ENCODE measurements around the gene SRGAP3.

SRGAP3 gene

DNA sequence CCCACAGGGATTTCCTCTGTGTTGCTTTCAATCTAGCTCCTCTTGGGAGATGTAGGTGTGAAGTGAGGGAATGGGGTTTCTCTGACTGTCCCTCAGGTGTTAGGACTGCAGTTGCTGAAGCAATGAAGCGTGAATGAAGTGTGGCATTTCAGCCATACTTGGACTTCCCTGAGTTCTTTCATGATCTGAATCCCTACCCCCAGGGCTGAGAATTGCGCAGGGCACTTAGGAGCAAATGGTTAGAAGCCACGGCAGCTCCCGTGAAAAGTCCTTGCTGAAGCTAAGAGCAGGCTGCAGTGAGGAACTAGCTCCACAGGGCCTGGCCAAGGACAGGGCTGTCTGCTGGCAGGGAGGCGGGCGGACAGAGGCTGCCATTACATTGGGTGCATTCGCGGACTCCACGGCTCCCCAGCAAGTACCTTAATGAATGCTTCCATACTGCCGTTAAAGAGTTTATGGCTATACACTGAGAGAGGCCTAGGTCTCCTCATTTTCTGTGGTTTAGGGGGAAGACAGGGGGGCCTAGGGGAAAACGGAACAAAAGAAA, 217.1 kb downstream of the SRGAP3 start:
- in situ Hi-C loops (cut with HindIII; ENCODE audit: low sequenced_read_pairs): no loop called here

DNA sequence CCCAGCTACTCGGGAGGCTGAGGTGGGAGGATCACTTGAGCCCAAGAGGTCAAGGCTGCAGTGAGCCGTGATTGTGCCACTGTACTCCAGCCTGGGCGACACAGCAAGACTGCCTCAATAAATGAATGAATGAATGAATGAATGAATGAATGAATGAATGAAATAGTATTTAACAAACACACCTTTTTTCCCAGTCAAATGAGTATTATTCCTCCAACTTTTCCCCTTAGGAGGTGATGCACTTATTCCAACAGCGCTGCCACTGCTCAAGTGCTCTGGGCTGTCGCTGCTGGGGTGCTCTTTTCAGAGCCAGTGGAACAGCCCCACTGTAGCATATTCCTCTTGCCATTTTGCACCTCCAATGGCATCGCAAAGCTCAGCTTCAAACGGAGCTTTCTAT, 219.4 kb downstream of the SRGAP3 start:
- in situ Hi-C loops (cut with HindIII; ENCODE audit: low sequenced_read_pairs): no loop called here

DNA sequence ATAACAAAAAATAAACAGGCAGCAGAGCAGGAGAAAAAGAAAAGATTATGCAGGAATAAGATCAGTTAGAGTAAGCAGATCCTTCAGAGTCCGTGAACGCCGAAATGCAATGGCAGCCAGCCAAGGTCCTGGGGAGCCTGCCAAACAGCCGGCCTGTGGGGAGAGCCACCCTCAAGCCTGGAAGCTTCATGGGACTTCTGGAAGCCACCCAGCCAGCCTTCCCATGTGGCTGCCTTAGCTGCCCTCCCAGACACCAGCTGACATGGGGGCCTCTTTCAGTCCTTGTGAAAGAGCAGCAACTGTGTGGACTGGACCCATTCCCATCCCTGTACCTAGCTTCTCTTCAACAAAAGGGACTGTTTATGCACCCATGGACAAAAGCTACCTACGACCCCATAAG, 221.3 kb downstream of the SRGAP3 start:
- in situ Hi-C loops (cut with HindIII; ENCODE audit: low sequenced_read_pairs): no loop called here

DNA sequence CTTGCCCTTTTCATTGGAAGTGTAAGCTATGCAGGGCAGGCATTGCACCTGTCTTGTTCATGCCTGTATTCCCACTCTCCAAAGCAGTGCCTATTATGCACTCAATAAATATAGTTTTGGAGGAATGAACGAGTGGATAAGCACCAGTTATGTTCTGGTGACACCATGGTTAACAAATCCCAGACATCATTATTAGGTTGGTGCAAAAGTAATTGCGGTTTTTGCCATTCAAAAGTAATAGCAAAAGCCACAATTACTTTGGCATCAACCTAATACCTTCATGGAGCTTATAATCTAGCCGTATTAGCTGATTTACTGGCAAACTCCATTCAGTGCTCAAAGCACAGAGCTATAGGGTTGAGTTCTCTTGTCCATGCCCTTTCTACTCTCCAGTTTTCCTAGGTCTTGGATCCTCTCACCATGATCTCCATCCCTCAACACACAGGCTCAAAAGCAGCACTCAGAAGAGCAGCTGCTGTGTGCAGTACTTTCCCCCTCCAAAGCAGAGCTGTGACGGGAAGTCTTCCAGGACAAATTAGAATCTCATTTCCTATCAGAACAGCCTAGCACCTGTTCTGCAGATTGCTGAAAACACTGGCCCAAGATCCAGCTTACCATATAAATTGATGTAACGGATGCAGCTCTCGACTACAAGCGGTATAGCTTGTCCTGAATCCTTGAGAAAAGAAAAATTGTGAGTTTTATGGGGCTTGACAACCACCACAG, 223.0 kb downstream of the SRGAP3 start:
- in situ Hi-C loops (cut with HindIII; ENCODE audit: low sequenced_read_pairs): no loop called here

DNA sequence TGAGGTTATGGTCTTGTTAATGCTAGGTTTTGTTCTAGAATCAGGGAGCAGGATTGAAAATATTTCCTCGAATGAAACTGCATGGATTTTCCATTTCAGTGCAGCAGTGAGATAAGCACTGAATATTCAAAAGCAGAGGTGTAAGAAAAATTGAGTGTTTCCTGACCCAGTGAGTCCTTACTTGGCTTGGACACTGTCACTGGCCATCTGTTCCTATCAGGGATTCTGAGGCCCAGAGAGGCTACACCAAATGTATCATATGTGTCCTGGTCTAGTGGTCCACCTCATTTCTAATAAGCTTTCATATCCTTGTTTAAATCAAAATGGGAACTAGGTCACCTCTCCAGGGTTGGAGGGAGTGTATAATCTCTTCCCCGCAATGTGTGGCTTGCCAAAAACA, 225.1 kb downstream of the SRGAP3 start:
- in situ Hi-C loops (cut with HindIII; ENCODE audit: low sequenced_read_pairs): no loop called here

DNA sequence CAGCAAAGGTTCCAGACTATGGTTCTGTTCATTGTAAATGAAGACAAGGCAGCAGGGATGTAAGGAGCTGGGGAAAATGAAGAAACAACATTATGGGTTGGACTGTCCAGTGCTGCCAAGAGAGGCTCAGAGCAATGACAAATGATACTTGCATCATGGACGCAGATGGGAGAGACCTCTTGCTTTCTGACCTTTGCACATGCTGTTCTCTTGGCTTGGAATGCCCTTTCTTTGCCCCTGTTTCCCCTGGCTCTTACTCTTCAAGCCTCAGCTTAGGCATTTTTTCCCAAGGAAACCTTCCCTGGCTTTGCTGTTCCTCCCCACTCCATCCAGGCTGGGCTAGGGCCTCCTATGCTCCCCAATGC, 226.2 kb downstream of the SRGAP3 start:
- in situ Hi-C loops (cut with HindIII; ENCODE audit: low sequenced_read_pairs): no loop called here

DNA sequence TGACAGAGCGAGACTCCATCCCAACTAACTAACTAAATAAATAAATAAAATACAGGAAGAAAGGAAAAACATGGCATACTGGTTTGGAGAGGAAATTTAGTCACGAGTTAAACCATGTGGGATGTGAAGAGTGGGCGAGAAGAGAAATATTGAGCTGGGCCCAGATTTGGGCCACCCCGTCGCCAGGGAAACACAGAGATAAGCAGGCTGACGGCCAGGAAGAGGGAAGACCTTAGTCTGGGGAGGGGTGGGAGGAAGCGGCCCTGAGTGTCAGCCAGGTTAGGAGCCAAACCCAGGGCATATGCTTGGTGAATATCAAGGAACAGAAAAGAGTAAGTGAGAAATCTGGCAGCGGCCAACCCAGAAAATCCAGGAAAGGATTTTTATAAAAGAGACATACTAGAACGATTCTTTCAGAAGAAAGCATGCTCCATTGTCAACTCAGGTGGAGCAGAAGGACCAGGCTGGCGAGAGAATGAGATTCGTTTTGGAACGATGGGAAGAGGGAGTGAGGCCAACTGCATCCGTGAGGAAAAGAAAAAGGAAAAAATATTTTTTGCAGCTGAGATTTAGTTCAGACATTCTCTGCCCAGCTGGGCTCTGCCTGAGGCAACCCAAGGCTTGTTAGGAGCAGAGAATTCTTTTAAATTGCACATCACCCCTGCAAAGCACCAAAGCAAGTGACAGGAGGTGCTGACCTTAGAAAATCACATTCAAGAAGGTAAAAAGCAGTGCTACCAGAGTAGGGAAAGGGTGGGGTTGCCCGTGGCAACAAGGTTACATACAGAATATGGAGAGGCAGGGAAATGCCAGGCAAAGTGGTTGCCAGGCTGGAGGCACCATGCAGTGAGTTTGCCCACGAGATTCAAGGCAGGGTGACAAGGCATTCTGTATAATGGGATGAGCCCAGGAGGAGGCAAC, 226.9 kb downstream of the SRGAP3 start:
- in situ Hi-C loops (cut with HindIII; ENCODE audit: low sequenced_read_pairs): no loop called here

DNA sequence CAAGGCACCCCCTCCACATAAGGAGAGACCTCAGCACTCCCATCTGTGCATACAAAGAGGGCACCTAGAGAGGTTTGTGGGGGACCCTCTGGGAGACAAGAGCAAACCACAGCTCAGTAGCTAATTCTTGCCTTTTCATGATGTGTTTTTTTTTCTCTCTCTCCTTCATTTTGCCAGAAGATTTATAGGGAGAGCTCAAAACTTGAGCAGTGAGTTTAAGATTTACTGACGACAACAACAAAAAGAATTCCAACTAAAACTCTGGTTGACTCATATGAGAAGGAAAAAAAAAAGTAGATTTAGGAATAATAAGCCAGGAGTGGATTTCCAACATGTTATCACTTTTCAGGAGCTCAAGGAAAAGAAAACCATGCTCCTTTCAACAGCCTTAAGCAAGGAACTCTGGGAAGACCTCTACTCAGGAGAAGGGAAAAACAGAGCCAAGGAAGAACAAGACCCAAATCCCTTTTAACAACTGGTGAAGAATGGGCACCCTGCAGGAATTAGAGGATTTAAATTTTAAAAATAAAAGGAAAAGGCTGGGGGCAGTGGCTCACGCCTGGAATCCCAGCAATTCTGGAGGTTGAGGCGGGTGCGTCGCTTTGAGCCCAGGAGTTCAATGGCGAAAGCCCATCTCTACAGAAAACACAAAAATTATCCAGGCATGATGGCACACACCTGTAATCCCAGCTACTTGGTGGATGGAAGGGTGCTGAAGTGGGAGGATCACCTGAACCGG, 228.0 kb downstream of the SRGAP3 start:
- in situ Hi-C loops (cut with HindIII; ENCODE audit: low sequenced_read_pairs): no loop called here

DNA sequence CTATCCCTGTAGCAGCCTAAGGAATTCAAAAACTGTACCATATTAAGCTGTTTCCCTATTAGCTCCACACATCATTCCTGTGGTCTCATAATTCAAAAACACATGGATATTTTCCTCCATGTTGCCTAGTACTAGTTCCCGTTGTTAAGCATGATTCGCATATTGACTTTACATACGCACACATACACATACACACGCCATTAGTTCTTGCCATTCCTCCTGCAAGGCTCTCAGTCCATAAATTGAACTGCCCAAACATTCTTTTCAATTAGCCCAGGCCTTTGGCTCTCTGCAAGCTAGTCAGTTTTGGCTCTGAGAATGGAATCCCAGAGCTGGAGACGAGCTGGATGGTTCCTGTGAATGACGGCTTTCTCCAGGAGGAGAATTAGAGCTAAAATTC, 229.0 kb downstream of the SRGAP3 start:
- in situ Hi-C loops (cut with HindIII; ENCODE audit: low sequenced_read_pairs): no loop called here

DNA sequence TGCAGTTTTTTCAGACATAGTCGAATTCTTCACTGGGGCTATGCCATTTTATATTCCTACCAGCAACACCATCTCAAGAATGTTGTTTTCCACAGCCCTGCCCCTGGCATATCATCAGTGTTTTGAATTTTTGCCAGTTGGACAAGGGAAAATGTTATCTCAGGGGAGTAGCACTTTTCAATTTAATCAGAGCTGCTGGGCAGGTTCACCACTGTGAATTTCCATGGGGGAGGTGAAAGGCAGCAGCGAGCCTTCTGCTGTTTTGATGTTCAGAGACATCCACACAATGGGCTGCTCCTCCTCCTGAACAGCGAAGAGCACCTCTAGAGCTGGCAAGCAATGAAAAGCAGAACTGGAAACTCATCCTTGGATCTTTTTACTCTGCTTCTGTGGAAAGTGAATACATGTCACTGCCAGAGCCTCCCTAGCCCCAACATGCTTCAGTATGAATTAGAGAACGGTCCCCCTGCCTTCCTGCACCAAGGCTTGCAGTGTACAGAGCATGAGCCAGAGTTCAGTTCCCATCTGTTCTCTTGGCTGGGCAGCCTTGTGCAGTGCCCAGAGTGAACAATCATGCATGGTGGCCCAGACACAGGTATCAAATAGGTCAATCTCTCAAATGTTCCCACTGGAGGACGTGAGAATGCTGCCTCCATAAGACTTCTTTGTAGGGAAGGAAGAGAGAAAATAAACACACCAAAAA, 230.0 kb downstream of the SRGAP3 start:
- in situ Hi-C loops (cut with HindIII; ENCODE audit: low sequenced_read_pairs): no loop called here

DNA sequence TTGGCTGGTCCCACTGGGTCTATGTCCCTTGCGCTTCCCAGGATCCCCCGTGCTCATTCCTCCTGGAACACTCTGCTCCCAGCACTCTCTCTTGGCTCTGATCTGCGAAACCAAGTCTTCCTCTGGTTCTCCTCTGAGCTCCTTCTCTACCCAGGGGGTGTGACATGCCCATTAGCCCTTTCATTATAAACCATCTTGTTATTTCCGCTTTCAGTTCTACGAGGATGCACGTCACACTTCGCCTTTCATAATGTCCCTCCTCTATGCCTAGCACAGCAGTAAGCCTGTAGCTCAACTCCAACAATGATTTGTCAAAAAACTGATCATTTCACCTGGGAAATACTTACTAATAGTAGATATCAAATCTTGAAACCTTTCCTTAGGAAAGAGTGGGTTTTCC, 234.2 kb downstream of the SRGAP3 start:
- in situ Hi-C loops (cut with HindIII; ENCODE audit: low sequenced_read_pairs): no loop called here

DNA sequence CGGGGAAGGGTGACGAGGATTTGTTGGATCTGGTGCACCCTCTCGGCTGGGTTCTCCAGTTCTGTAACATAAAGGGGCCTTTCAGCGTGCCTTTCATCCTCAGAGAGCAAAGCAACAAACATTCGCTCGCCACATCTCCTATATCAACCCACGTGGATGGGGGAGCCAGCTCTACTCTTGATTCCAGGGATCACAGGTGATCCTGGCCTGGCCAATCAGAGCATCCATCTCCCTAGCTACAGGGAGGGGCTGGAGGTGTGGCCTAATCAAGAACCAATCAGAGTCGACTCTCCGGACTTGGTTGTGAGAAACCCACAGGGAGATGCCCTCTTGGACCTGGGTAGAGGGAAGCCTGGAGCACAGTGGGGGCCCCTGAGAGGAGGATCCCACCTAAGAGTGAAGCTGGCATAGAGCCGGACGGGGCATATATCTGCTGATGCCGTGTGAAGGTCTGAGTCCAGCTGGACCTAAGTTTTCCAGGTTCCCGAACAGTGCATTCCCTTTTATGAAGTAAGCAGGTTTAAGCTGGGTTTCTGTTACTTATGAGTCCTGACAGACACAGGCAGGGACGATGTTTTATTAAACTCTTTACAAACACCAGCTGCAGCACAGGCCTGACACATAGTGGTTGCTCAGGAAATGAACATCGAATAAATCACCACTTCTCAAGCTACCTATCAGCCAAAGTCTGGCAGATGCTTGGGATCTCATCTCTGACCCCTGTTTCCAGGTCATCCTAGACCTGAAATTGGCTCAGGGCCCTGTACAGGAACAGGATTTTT, 235.5 kb downstream of the SRGAP3 start:
- in situ Hi-C loops (cut with HindIII; ENCODE audit: low sequenced_read_pairs): no loop called here

DNA sequence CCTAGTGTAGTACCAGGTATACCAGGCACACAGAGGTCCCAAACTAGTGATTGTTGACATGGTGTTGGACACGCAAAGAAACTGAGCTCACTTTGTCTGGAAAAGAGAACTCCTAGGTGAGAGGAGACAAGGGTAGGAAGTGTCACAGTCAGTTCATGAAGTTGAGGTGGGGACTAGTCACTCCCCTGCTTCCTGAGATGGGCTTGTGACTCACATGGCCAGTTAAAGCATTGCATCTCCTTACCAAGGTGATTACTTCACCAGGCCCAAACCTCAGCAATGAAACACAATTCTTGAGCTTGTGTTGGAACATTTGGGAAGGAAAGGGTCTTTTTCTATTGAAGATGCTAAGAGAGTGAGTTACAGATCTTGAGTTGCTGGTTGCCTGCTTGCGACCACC, 236.9 kb downstream of the SRGAP3 start:
- in situ Hi-C loops (cut with HindIII; ENCODE audit: low sequenced_read_pairs): no loop called here

DNA sequence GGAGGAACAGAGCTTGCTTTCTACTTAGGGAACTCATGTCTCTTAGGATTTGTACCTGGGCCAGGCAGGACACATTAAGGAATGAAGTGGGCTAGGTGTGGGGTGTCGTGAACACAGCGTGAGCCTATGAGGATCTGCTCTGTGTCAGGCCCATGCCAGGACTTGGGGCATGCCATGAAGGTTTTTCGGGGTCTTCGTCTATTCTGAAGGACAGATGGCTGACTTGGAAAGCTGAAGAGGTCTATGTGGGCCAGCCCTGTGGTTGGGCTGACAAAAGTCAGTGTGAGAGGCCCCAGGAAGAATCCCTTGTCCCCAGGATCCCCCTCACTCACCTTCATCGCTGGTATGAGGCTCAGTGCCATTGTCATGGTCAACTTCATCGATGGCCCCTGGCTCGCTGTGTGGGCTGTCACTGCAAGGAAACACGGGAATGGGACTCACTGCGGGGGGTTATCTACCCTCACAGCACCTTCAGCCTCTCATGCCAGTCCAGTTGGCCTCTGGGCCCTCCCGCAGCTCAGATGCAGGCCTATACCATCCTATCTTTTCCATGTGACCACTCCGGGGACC, 239.4 kb downstream of the SRGAP3 start:
- in situ Hi-C loops (cut with HindIII; ENCODE audit: low sequenced_read_pairs): no loop called here

DNA sequence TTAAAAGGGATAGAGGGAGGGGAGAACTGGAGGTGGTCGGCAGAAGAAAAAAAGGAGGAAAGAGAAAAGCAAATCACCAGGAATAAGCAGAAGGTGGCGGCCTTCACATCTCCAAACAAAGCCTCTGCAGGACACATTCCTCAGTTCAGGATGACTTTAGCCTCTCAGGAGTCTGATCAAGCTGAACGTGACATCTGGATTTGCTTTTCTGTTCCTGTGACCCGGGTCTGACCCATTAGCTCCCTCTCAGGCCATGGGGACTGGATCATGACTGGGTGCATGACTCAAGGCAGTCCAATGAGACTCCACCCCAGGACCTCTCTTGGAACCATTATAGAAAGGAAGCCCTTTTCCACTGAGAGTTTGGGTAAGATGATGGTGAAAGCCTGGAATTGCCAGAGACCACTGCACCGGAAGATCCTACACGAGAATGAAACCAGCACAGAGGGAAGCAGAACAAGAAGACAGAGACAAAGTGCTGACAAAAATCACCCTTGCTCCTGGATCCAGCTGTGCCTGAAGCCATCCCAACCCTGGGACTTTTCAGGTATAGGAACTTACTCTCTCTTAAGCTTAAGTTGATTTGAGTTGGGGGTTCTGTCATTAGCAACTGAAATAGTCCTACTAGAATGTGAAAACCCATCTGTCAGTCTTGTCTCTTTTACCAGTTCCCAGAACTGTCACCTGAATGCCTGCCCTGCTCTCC, 240.7 kb downstream of the SRGAP3 start:
- in situ Hi-C loops (cut with HindIII; ENCODE audit: low sequenced_read_pairs): no loop called here

DNA sequence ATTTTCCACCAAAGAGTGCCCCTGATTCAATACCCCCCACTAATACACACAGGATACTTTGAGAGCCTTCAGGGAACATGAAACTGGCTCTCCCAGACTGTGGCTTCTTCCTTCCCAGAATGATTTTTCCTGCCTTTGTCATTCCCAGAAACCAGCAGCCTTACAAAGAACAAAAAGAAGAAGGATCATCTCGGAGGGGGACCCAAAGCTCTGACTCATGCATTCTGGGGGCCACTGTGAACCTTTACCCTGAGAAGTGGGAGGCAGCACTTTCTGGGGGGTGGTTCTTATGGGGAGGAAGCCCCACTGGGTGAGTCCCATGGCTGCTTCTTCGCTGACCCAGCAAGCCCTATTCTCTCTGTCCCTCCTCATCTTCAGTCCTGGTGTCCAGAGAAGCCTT, 241.5 kb downstream of the SRGAP3 start:
- in situ Hi-C loops (cut with HindIII; ENCODE audit: low sequenced_read_pairs): no loop called here

DNA sequence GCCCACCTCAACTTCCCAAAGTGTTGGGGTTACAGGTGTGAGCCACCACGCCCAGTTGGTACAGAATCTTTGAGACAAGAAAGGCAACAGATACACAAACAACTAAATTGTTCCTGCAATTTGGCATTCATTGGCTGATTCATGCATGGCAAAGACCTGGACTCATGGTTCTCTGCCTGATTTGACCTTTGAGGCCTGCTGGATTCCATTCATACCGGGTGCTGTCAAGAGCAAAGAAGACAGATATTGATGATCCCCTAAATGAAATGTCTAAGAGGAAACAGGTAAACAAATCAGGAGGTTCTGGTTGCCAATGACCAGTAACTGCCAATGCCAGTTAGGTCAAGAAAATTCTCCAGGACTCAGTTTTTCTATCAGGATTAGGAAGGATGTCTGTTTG, 242.2 kb downstream of the SRGAP3 start:
- in situ Hi-C loops (cut with HindIII; ENCODE audit: low sequenced_read_pairs): no loop called here

DNA sequence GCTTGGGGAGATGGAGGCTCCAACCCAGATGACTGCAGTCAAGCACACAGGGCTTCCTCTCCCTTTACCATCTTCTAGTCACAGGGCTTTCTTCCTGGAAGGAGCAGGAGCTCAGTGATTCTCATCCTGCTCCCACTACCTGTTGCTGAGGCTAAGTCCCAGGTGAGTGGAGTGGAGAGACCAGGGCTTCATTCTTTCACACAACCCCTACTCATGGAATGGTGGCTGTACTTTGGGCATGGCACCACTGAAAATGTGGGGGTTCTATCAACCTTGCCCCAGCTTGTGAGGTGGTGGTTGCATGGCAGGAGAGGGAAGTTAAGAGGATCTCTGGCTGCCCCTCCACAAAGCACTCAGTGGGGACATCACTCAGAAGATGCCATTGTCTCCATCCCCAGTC, 249.4 kb downstream of the SRGAP3 start:
- in situ Hi-C loops (cut with HindIII; ENCODE audit: low sequenced_read_pairs): loop anchor here (5.0 kb wide), 1 partner anchor 42 kb away; no protein-coding TSS in a partner anchor

DNA sequence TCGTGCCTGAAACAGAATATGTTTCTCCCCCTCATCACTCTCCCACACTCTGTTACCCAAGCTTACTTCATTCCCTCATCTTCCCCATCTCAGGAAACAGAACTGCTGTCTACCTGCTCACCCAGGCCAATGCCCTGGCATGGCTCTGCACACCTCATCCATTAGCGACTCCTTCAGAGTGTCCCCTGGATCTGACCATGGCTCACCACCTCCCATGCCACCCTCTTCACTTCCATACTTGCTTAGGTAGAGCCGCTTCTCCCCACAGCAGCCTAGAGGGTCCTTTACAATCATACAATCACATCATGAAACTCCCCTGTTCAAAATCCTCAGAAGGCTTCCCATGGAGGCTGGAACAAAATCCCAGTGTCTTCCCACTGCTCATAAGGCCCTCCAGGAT, 252.3 kb downstream of the SRGAP3 start:
- in situ Hi-C loops (cut with HindIII; ENCODE audit: low sequenced_read_pairs): no loop called here

Data from endothelial cell of hepatic sinusoid (primary cell).